Glomerular visceral epithelial cell (primary cell): Measurements from ENCODE around the gene SLC12A5.

Source experiments
- DNase-seq: peaks from one replicate; pipeline ENCODE4 v3.0.0-alpha.2; 2016; ENCODE audit errors: extremely low spot score

The SLC12A5 gene

GRCh38 chr20:46006022-46006705, 22.9 kb upstream of the SLC12A5 start:
- DNase-seq: no peak

GRCh38 chr20:46006964-46007363, 22.1 kb upstream of the SLC12A5 start:
- no peak for DNase-seq

- DNase-seq: no peak
Measured at GRCh38 chr20:46007671-46008070, 21.3 kb upstream of the SLC12A5 start.

- DNase-seq: no peak
Measured at GRCh38 chr20:46009816-46010215, 19.2 kb upstream of the SLC12A5 start.

- no peak for DNase-seq
Measured at GRCh38 chr20:46010491-46011391, 18.3 kb upstream of the SLC12A5 start.

- peak; percentile 40 for DNase-seq
Measured at GRCh38 chr20:46011631-46012482, 17.2 kb upstream of the SLC12A5 start.

- no peak for DNase-seq
Measured at GRCh38 chr20:46012921-46013320, 16.1 kb upstream of the SLC12A5 start.

- no peak for DNase-seq
Measured at GRCh38 chr20:46013322-46013828, 15.6 kb upstream of the SLC12A5 start.

- DNase-seq: peak; percentile 73
Measured at GRCh38 chr20:46013829-46014516, 15.0 kb upstream of the SLC12A5 start.

GRCh38 chr20:46014517-46015396, 14.3 kb upstream of the SLC12A5 start:
- no peak for DNase-seq

- DNase-seq: no peak
Measured at GRCh38 chr20:46017272-46017671, 11.7 kb upstream of the SLC12A5 start.

- no peak for DNase-seq
Measured at GRCh38 chr20:46018112-46018511, 10.9 kb upstream of the SLC12A5 start.

- no peak for DNase-seq
Measured at GRCh38 chr20:46018611-46019010, 10.4 kb upstream of the SLC12A5 start.

- no peak for DNase-seq
Measured at GRCh38 chr20:46020555-46020954, 8.5 kb upstream of the SLC12A5 start.

GRCh38 chr20:46021361-46022359, 7.4 kb upstream of the SLC12A5 start:
- peak; percentile 58 for DNase-seq

- peak; percentile 75 for DNase-seq
Measured at GRCh38 chr20:46022411-46023147, 6.4 kb upstream of the SLC12A5 start.

GRCh38 chr20:46023148-46023484, 5.9 kb upstream of the SLC12A5 start:
- DNase-seq: no peak

GRCh38 chr20:46023999-46024398, 5.0 kb upstream of the SLC12A5 start:
- peak; percentile 40 for DNase-seq
